NCI-H1417 treated with DMSO at 0.1 percent for 48 hours (cell line): Measurements from ENCODE around the gene ESRRA.
"Not testable (repeated sequence)": the region's sequence is repeated elsewhere in the genome, so short reads cannot be mapped to it uniquely, and the experiment has no call there.

Experiments
- DNase-seq: peaks from one replicate; lab custom pipeline; 2025; lab: John Stamatoyannopoulos, UW

ESRRA gene

DNA sequence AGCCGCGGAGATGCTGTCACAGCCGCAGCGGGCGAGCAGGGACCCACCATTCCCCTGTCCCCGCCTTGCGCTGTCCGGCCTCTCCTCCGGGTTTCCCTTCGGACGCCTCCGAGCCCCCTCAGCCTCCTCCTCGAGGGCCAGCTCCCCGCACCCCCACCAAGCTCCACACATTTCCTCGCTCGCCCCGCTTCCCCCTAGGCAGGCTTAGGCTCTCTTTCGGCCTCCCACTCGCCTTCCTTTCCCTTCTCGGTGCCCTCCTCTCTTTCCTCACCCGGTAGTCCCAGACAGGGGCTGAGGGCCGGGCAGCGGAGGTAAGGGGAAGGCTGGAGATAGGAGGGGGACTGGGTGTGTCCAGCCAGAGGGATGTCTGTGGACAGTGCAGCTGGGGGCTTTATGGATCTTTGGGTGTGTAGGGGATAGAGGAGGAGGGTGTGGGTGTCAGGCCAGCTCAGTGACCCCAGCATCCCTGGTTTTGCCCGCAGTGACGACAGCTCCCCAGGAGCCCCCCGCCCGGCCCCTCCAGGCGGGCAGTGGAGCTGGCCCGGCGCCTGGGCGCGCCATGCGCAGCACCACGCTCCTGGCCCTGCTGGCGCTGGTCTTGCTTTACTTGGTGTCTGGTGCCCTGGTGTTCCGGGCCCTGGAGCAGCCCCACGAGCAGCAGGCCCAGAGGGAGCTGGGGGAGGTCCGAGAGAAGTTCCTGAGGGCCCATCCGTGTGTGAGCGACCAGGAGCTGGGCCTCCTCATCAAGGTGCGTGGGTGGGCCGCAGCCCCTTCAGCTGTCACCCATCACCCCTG, 12.7 kb upstream of the ESRRA start:
- DNase-seq, result no peak

DNA sequence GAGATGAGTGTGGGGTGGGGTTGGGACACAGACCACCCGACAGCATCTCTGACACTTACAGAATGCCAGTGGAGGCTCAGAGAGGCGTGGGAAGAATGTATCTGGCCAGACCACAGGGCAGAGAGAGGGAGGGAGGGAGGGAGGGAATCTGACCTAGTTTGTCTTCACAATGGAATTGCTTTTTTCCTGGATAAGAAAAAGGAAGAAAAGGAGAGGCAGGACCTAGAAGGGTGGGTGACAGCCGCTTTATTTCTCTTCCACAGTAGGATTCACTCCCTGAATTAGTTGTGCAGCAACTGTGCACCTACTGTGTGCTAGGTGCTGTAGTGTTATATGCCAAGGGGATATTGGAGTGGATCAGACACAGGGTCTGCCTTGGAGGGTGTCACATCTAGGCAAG, 10.6 kb upstream of the ESRRA start:
- no peak for DNase-seq

DNA sequence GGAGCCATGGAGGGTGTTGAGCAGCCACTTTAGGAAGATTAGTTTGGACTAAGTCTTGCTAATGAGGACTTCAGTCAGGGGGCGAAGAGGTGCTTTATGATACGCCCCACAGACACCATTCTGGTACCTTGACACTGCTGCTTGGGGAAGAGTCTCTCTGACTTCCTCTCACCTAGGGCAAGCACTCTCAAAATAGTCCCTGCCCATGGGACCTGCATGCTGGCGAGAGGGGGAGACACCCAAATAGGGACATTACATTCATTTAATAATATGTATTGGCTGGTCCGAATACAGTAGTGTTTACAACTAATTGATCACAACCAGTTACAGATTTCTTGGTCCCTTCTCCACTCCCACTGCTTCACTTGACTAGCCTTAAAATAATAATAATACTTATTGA, 9.6 kb upstream of the ESRRA start:
- DNase-seq, result no peak

DNA sequence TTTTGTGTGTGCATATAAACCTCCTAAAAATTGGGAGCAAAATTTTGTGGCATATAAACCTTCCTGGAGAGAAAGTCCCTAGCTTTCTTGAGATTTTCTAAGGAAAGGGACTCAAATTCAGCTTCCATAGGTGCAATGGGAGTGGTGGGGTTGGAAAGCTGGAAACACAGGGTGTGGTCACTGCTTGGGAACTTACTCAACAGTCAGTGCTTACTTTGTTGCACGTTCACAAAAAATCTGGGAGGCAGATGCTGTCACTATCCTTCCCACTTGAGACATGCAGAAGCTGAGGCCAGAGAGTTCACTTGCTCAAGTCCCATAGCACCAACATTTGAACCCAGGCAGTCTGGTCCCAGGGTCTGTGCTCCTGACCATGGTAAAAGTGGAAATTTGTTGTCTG, 9.1 kb upstream of the ESRRA start:
- no peak for DNase-seq

DNA sequence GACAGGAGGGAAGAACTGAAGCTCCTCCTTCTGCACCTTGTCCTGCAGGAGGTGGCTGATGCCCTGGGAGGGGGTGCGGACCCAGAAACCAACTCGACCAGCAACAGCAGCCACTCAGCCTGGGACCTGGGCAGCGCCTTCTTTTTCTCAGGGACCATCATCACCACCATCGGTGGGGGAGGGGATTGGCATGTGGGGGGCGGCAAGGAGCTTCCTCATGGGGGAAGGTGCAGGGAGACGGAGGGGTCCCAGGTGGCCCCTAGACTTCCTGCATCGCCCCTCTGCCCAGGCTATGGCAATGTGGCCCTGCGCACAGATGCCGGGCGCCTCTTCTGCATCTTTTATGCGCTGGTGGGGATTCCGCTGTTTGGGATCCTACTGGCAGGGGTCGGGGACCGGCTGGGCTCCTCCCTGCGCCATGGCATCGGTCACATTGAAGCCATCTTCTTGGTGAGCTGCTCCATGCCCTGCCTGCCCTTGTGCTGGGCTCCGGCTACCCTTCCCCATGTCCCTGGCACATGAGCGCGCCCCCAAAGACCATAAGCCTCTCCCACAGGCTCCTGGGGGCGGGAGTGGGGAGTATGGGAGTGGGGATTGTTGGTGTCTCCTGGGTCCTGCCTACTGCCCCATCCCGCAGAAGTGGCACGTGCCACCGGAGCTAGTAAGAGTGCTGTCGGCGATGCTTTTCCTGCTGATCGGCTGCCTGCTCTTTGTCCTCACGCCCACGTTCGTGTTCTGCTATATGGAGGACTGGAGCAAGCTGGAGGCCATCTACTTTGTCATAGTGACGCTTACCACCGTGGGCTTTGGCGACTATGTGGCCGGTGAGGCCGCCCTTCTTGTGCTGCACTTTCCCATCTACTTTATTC, 8.3 kb upstream of the ESRRA start:
- no peak for DNase-seq

DNA sequence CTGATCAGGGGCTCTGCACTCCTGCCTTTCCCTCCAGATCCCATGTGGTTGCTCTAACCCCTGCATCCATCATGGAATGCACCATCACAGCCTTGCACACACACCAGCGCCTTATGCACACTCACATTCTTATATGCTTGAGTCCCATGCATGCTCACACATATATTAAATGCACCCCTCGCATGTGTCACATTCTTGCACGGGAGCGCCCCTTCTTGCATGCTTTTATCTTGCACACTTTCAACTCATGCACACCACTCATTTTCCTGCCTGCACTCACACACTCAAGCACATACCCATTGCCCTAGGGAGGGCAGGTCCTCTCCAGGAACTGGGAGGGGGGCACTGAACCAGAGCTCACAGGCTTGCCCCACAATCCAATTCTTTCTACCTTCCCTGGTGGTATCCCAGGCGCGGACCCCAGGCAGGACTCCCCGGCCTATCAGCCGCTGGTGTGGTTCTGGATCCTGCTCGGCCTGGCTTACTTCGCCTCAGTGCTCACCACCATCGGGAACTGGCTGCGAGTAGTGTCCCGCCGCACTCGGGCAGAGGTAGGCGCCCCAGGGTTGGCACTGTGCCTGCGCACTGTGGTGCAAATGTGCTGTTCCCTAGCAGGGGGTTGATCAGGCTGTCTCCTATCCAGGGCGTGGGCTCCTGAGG, 7.5 kb upstream of the ESRRA start:
- DNase-seq, result no peak

DNA sequence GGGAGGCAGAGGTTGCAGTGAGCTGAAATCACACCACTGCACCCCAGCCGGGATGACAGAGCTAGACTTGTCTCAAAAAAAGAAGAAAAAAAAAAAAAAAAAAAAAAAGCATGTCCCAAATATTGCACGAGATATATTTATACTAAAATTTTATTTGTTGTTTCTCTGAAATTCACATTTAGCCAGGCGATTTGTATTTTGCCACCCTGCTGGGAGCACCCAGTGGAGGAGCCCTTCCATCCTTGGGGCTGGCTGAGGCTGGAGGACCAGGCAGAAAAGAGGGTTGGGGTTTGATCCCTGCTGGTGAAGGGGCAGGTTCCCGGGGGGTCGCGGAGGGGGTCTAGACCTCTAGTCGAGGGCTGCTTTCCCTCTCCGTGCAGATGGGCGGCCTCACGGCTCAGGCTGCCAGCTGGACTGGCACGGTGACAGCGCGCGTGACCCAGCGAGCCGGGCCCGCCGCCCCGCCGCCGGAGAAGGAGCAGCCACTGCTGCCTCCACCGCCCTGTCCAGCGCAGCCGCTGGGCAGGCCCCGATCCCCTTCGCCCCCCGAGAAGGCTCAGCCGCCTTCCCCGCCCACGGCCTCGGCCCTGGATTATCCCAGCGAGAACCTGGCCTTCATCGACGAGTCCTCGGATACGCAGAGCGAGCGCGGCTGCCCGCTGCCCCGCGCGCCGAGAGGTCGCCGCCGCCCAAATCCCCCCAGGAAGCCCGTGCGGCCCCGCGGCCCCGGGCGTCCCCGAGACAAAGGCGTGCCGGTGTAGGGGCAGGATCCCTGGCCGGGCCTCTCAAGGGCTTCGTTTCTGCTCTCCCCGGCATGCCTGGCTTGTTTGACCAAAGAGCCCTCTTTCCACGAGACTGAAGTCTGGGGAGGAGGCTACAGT, 6.1 kb upstream of the ESRRA start:
- no peak for DNase-seq

DNA sequence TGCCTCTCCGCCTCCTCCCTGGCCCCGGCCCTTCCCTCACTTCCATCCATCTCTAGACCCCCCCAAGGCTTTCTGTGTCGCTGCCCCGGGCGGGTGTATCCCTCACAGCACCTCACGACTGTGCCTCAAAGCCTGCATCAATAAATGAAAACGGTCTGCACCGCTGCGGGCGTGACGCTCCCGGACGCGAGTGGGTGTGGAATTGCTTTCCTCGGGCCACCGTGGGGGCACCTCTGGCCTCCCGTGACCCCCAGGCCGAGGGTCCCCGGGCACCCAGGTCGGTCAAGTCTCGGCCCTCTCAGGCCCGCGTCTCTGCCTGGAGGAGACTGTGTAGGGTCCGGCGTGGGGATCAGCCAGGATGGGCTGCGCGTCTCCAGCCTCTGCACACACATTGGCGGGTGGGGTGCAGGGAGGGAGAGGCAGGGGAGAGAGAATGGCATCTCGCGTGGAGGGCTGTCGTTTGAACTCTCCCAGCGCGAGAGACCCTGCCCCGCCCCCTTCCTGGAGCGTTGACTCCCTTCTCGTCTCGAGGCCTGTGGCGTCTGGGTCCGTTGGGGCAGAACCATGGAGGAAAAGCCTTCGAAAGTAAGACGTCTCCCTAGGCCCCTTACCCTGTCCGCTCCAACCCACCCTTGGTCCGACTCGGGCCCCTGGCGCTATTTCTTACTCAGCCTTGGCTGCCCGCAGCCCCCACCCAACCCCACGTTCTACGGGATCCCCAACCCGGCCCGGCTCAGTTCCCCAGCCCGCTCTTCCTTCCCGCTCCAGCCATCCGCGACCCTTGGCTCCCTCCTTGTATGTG, 5.3 kb upstream of the ESRRA start, which contains the start of gene CATSPERZ:
TSS of gene CATSPERZ (plus strand) at position 512 of the 802 bp plus-strand sequence. CDS start at position 565, 53 bp downstream.
- DNase-seq, result no peak

DNA sequence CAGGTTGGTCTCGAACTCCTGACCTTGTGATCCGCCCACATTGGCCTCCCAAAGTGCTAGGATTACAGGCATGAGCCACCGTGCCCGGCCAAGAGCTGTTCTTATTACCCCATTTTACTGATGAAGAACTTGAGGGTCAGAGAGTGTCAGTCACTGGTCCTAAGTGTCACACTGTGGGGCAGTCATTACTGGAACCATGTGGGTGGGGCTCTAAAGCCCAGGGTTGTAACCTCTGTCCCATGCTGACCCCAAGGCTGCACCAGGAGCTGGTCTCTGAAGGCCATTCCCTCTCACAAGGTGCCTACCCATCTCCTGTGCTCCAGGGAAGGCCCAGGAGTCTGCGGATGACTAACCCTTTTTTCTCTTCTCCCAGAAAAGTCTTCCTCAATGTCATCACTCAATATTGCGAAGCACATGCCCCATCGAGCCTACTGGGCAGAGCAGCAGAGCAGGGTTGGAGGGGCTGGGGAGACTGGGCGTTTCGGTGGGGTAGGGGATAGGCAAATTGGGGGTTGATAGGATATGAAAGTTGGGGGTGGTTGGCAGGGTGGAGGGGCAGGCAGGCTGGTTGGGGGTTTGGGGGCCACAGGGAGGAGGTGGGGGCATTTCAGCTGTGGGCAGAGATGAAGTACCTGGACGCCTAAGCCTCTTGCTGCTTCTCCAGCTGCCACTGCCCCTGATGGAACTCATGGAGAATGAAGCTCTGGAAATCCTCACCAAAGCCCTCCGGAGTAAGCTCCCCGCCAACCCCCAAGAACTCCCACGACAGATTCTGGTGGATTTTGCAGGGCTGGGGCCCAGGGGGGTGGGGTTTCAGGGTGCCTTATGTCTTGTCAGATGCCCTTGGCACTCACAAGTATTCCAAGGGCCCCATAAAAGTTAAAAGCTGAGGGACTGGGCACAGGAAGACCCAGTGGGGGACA, 2.0 kb upstream of the ESRRA start:
- DNase-seq, result no peak

DNA sequence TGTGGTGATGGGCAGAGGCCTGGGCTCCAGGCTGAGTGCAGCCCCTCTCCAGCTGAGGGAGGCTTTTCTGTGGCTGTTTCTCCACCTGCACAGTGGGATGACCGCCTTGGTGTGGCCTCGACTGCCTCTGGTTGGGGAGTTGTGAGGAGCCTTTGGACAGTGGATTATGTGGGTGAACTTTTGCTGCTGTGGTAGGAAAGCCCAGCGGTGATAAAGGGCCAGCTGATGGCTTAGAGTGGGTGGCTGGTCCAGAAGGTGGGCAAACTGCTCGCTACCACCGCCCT, 1.4 kb upstream of the ESRRA start:
- DNase-seq, result no peak

DNA sequence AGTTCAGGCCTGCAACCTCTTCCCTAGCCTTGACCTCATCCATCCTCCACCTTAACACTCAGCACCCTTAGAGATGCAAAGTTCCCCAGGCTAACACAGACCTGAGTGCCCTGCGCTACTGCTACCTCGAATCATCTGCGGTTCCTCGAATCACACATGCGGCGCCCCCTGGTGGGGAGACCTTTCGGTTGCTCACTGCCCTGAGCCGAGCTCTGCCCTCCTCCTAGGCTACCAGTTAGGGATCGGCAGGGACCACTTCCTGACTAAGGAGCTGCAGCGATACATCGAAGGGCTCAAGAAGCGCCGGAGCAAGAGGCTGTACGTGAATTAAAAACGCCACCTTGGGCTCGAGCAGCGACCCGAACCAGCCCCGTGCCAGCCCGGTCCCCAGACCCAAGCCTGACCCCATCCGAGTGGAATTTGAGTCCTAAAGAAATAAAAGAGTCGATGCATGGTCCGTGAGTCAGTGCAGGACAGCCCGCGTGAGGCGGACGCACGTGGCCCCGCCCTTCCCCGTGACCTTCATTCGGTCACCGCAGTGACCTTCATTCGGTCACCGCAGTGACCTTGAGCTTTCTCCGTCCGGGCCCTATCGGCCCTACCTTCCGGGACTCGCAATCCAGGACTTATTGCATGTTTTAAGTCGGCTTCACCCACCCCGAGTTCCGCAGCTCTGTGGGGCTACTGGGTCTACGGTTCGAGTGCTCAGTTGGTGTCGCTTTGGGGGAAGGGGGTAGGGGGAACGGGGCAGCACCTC, 830 bp upstream of the ESRRA start:
- peak; percentile 64 for DNase-seq

DNA sequence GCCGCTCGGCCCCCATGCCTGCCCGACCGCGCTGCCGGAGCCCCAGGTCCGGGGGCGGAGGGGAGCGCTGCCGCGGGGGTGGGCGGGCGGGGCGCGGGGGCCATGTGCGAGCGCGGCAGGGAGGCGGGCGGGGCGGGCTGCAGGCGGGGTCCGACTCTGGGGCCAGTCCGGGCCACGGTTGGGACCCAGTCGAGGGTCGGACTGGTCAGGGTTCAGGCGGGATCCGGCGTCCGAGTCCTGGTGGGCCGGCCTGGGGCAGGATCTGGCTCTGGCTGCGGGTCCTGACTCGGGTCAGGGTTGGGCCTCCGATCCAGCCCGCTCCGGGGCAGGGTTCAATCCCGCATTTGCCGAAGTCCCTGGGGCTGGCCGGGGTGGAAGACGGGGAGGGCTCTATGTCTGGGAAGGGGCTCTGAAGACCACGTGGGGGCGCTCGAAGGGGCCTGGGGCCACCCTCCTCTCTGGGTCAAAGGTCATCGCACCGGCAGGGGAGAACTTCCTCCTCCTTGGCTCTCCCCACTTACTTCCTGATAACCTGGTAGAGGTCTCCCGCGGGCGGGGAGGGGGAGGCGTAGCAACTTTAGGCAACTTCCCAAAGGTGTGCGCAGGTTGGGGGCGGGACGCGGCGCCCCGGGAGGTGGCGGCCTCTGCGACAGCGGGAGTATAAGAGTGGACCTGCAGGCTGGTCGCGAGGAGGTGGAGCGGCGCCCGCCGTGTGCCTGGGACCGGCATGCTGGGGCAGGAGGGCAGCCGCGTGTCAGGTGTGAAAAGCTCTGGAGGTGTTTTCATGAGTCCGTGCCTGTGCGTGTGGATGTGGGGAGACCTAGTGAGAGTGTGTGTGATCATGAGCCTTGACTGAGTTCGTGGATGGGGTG, 603 bp downstream of the ESRRA start:
- DNase-seq, result no peak

DNA sequence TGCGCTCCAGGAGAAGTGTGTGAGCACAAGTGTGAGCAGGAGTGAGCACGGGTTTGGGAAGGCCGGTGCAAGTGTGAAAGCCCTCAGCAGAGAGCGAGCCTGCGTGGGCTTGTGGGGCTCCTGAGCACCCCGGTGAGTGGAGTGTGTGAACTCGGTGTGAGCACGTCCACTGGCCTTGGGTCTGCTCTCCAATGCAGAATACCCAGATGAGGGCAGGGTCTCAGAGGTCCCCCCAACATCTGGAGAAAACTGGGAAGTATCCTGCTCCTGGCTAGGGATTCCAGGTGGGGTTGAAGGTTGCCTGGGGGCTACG, 1.2 kb downstream of the ESRRA start:
- no peak for DNase-seq

DNA sequence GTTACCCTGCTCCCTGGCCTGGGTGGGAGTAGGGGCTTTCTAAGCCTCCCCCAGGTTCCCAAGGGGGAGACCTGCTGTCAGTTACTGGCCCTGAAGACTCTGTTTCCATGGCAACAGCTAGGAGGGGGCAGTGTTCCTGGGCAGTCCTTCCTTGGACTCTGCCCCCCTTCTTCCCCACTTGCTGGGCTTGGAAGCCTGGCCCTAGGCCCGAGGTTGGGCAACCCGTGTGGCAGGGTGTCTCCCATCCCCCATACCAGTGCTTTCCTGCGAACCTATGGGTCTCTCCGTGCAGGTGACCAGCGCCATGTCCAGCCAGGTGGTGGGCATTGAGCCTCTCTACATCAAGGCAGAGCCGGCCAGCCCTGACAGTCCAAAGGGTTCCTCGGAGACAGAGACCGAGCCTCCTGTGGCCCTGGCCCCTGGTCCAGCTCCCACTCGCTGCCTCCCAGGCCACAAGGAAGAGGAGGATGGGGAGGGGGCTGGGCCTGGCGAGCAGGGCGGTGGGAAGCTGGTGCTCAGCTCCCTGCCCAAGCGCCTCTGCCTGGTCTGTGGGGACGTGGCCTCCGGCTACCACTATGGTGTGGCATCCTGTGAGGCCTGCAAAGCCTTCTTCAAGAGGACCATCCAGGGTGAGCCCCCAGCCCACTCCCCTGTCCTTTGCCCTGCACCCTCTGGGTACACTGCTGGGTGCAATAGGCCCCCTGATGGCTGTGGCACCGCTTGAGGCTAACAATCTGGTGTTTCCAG, 1.7 kb downstream of the ESRRA start:
- no peak for DNase-seq

DNA sequence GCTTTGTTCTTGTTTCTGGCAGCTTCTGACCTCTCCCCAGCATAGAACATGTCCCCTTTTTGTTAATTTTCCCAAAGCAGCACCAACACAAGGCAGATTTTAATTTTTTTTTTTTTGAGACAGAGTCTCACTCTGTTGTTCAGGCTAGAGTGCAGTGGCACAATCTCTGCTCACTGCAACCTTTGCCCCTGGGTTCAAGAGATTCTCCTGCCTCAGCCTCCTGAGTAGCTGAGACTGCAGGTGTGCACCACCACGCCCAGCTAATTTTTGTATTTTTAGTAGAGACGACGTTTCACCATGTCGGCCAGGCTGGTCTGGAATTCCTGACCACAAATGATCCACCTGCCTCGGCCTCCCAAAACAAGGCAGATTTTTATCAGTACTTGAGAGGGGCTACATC, 2.5 kb downstream of the ESRRA start:
- DNase-seq, result not testable (repeated sequence)

DNA sequence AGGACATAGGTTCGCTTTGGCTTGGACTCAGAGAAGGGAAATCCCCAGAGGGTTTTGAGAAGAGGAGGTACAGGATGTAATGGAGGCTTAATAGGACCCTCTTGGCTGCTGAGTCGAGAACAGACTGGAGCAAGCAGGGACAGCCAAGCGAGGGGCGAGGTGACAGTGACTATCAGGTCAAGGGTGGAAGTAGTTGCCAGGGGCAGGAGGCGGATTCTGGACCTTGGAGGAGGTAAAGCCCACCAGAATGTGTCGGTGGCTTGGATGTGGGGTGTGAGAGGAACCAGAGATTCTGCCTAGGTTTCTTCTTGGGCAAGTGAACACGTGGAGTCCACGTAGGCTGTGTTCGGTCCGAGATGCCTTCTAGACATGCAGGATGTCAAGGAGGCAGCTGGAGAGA, 7.6 kb downstream of the ESRRA start:
- no peak for DNase-seq

DNA sequence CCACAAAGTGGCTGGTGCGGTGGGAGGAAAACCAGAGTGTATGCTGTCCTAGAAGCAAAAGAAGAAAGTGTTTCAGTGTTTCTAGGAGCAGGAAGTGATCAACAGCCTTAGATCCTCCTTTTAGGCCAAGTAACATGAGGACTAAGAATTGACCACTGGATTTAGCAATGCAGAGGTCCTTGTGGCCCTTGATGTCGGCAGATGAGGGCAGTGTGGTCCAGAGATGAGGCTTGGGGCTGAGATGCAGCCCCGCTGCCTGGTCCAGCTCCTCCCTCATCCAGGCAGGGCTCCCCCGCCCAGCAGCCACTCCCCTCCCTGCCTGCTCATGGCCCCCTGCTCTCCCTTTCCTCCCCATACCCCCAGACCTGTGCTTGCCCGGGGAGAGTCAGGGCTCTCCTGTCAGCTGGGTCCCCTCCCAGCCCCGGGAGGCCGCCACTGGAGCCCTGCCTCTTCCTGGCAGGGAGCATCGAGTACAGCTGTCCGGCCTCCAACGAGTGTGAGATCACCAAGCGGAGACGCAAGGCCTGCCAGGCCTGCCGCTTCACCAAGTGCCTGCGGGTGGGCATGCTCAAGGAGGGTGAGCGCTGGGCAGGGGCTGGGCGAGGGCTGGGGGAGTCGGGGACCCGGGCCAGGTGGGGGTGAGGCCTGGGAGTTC, 8.3 kb downstream of the ESRRA start:
- DNase-seq, result no peak
